ENCODE results near the gene VPS54.

The VPS54 gene

DNA sequence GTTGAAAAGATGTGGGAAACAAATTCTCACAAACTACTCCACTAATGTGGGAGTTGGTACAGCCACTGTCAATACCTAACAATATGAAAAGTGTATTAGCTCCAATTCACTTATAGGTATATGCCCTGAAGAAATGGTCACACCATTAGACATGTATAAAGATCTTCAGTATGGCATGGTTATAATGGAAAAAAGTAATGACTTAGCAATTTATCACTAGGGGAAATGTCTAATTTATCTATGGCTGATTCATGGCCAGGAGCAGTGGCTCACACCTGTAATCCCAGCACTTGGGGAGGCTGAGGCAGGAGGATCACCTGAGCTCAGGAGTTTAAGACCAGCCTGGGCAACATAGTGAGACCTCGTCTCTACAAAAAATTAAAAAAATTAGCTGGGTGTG lies 125.1 kb downstream of the VPS54 start:
- no peak for DNase-seq (ENCODE audit: low read depth in 1 of 2, low spot score in 1 of 2)
- Histone ChIP-seq H3K4me3 (replicated peaks; ENCODE audit: insufficient read depth, low read length) (no peak overlapping the region), H3K27me3 (ENCODE audit: insufficient read depth, poor library complexity, severe bottlenecking) (no peaks in the 10 kb centered on the region), H3K27ac (replicated peaks) (no peak overlapping the region)
- TF ChIP-seq, protein P1, sequence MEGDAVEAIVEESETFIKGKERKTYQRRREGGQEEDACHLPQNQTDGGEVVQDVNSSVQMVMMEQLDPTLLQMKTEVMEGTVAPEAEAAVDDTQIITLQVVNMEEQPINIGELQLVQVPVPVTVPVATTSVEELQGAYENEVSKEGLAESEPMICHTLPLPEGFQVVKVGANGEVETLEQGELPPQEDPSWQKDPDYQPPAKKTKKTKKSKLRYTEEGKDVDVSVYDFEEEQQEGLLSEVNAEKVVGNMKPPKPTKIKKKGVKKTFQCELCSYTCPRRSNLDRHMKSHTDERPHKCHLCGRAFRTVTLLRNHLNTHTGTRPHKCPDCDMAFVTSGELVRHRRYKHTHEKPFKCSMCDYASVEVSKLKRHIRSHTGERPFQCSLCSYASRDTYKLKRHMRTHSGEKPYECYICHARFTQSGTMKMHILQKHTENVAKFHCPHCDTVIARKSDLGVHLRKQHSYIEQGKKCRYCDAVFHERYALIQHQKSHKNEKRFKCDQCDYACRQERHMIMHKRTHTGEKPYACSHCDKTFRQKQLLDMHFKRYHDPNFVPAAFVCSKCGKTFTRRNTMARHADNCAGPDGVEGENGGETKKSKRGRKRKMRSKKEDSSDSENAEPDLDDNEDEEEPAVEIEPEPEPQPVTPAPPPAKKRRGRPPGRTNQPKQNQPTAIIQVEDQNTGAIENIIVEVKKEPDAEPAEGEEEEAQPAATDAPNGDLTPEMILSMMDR (IDR thresholded peaks at IDR 0.05; ENCODE audit: insufficient read depth, low read length) = no peak
- no peak for TF ChIP-seq POLR2AphosphoS5 (IDR thresholded peaks at IDR 0.05; ENCODE audit: low read depth)
- TF ChIP-seq GABPA (IDR thresholded peaks at IDR 0.05; ENCODE audit: low read depth) = no peak
- TF ChIP-seq, protein P2, sequence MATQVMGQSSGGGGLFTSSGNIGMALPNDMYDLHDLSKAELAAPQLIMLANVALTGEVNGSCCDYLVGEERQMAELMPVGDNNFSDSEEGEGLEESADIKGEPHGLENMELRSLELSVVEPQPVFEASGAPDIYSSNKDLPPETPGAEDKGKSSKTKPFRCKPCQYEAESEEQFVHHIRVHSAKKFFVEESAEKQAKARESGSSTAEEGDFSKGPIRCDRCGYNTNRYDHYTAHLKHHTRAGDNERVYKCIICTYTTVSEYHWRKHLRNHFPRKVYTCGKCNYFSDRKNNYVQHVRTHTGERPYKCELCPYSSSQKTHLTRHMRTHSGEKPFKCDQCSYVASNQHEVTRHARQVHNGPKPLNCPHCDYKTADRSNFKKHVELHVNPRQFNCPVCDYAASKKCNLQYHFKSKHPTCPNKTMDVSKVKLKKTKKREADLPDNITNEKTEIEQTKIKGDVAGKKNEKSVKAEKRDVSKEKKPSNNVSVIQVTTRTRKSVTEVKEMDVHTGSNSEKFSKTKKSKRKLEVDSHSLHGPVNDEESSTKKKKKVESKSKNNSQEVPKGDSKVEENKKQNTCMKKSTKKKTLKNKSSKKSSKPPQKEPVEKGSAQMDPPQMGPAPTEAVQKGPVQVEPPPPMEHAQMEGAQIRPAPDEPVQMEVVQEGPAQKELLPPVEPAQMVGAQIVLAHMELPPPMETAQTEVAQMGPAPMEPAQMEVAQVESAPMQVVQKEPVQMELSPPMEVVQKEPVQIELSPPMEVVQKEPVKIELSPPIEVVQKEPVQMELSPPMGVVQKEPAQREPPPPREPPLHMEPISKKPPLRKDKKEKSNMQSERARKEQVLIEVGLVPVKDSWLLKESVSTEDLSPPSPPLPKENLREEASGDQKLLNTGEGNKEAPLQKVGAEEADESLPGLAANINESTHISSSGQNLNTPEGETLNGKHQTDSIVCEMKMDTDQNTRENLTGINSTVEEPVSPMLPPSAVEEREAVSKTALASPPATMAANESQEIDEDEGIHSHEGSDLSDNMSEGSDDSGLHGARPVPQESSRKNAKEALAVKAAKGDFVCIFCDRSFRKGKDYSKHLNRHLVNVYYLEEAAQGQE (IDR thresholded peaks at IDR 0.05; ENCODE audit: insufficient replicate concordance, low read depth) = no peak
- no peak for TF ChIP-seq SPI1 (IDR thresholded peaks at IDR 0.05; ENCODE audit: borderline replicate concordance, low read depth)

DNA sequence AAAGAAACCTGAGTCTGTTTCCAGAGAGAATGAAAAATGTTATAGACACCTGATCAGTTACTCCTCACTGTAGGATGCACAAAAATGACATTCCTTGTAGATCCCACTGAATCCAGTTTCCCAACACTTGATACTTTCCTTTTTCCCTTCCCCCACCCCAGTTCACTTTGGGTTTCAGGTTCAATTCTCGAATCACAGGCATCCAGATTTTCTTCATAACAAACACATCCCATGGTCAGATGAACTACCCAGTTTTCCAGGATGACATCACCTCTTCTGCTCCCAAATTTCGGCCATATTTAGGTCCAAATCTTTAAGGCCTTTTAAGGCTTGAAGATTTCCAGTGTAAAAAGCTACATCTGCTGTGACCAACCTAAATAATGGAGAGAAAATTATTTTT lies 126.1 kb downstream of the VPS54 start:
- Histone ChIP-seq H3K27me3 (ENCODE audit: insufficient read depth, poor library complexity, severe bottlenecking) (no peaks in the 10 kb centered on the region), H3K27ac (replicated peaks) (no peak overlapping the region), H3K4me3 (replicated peaks; ENCODE audit: insufficient read depth, low read length) (no peak overlapping the region)
- TF ChIP-seq, protein P1 (IDR thresholded peaks at IDR 0.05; ENCODE audit: insufficient read depth, low read length) = no peak
- TF ChIP-seq POLR2AphosphoS5 (IDR thresholded peaks at IDR 0.05; ENCODE audit: low read depth) (no peak), SPI1 (IDR thresholded peaks at IDR 0.05; ENCODE audit: borderline replicate concordance, low read depth) (no peak), GABPA (IDR thresholded peaks at IDR 0.05; ENCODE audit: low read depth) (no peak)
- TF ChIP-seq, protein P2 (IDR thresholded peaks at IDR 0.05; ENCODE audit: insufficient replicate concordance, low read depth) = no peak
- DNase-seq (ENCODE audit: low read depth in 1 of 2, low spot score in 1 of 2) = no peak

DNA sequence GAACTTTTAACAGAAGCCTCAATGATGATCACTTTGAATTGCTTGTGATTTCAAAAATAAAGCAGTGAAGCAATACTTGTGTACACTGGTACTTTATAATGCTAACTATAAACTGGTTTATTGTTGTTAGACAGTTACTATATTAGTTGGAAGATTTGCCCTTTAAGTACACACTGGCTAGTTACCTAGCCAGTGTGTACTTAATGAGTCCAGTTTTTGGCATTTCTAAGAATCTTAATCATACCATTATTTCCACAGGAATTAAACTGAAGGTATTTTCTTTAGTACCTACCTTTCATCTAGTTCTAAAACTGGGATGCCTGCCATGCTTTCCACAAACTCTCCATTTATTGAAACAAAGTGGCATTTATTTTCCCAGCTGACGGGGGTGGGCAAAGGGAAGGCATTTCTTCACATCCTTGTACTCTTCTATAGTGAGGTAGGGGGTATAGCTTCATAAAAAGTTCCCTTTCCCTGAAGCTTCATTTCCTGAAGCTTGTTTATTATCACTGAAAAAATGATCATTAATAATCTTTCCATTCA lies 127.7 kb downstream of the VPS54 start:
- Histone ChIP-seq H3K27me3 (ENCODE audit: insufficient read depth, poor library complexity, severe bottlenecking) (no peaks in the 10 kb centered on the region), H3K4me3 (replicated peaks; ENCODE audit: insufficient read depth, low read length) (no peak overlapping the region), H3K27ac (replicated peaks) (no peak overlapping the region)
- TF ChIP-seq SPI1 (IDR thresholded peaks at IDR 0.05; ENCODE audit: borderline replicate concordance, low read depth) = no peak
- no peak for TF ChIP-seq POLR2AphosphoS5 (IDR thresholded peaks at IDR 0.05; ENCODE audit: low read depth)
- TF ChIP-seq, protein P1 (IDR thresholded peaks at IDR 0.05; ENCODE audit: insufficient read depth, low read length) = no peak
- no peak for TF ChIP-seq GABPA (IDR thresholded peaks at IDR 0.05; ENCODE audit: low read depth)
- TF ChIP-seq, protein P2 (IDR thresholded peaks at IDR 0.05; ENCODE audit: insufficient replicate concordance, low read depth) = no peak
- DNase-seq (ENCODE audit: low read depth in 1 of 2, low spot score in 1 of 2) = no peak

All from HL-60 (cell line).